K562 (cell line): Measurements from ENCODE around the gene RIMKLA. TPM values are rescaled to one million over a fixed set of nuclear protein-coding genes. Genes with fewer than 3 reads are reported as not detected.

ENCODE experiments used
- KAT2B ChIP-seq: IDR thresholded peaks from one replicate; pipeline ENCODE4 v1.6.1; 2012; ENCODE audit warnings: low read depth, mild to moderate bottlenecking, control low read depth, inconsistent platforms, low read length, moderate library complexity
- MTA1 ChIP-seq: fragments of 450-650 bp; IDR thresholded peaks from 2 replicates; pipeline ENCODE4 v1.6.1; 2017; ENCODE audit warnings: borderline replicate concordance
- PHB ChIP-seq: fragments of 250-450 bp; sonication (Bioruptor Pico); IDR thresholded peaks from 2 replicates; pipeline ENCODE4 v1.5.0; 2021
- RBM17 ChIP-seq: fragments of 200-400 bp; formaldehyde crosslinking; IDR thresholded peaks from 2 replicates; pipeline ENCODE4 v1.6.1; 2017; ENCODE audit warnings: low read depth, mild to moderate bottlenecking, low read length, borderline replicate concordance
- REST ChIP-seq, 2 experiments: fragments of 450-650 bp; formaldehyde crosslinking in 1 of 2; IDR thresholded peaks; 2 replicates each; pipeline versions ENCODE4 v1.4.0 to v1.6.1; 2014 to 2020; ENCODE audit warnings: mild to moderate bottlenecking in 2 of 2, borderline replicate concordance in 1 of 2, low read depth in 1 of 2
- SAFB ChIP-seq: fragments of 200-400 bp; formaldehyde crosslinking; IDR thresholded peaks from 2 replicates; pipeline ENCODE4 v1.6.1; 2017; ENCODE audit warnings: low read depth, low read length, borderline replicate concordance
- SAP30 ChIP-seq: fragments of 200-600 bp; sonication (generic); IDR thresholded peaks from 2 replicates; pipeline ENCODE4 v1.6.1; 2012; ENCODE audit warnings: borderline replicate concordance, low read depth, mild to moderate bottlenecking, moderate library complexity, low read length, control low read depth, inconsistent platforms; ENCODE audit not compliant: insufficient read depth, poor library complexity, severe bottlenecking
- SIN3B ChIP-seq: fragments of 450-650 bp; IDR thresholded peaks from 2 replicates; pipeline ENCODE4 v1.6.1; 2017; ENCODE audit warnings: low read depth, mild to moderate bottlenecking, moderate library complexity
- SMARCB1 ChIP-seq: IDR thresholded peaks from 2 replicates; pipeline ENCODE4 v1.6.1; 2011; ENCODE audit warnings: improper control_type of control experiment, low read depth; ENCODE audit not compliant: insufficient read length
- SMARCC2 ChIP-seq: fragments of 450-650 bp; IDR thresholded peaks from 2 replicates; pipeline ENCODE4 v1.6.1; 2017; ENCODE audit warnings: antibody characterized with exemption, moderate library complexity, mild to moderate bottlenecking, low read depth
- SP2 ChIP-seq: IDR thresholded peaks from 2 replicates; pipeline ENCODE4 v1.6.1; 2011; ENCODE audit warnings: mild to moderate bottlenecking, low read depth, low read length, moderate library complexity; ENCODE audit not compliant: poor library complexity, severe bottlenecking; ENCODE audit errors: extremely low read depth
- TCF15 ChIP-seq: fragments of 250-450 bp; sonication (Bioruptor Pico); IDR thresholded peaks from 2 replicates; pipeline ENCODE4 v1.8.0; 2022; ENCODE audit warnings: moderate library complexity, mild to moderate bottlenecking, inconsistent platforms
- TRIM28 ChIP-seq: fragments of 450-650 bp; IDR thresholded peaks from 2 replicates; pipeline ENCODE4 v1.6.1; 2017
- TSC22D4 ChIP-seq: fragments of 450-650 bp; IDR thresholded peaks from 2 replicates; pipeline ENCODE4 v1.6.1; 2016; ENCODE audit warnings: missing genetic modification characterization, missing biosample characterization, control low read depth
- U2AF2 ChIP-seq: fragments of 200-400 bp; formaldehyde crosslinking; optimal IDR thresholded peaks from 2 replicates; pipeline ENCODE3; 2017; ENCODE audit warnings: low read depth, mild to moderate bottlenecking, low read length
- USF2 ChIP-seq: sonication (generic); formaldehyde crosslinking; IDR thresholded peaks from 2 replicates; pipeline ENCODE4 v1.5.0; 2020; ENCODE audit warnings: missing genetic modification reagents
- ZEB2 ChIP-seq: fragments of 450-650 bp; IDR thresholded peaks from 2 replicates; pipeline ENCODE4 v1.6.1; 2016
- ZNF316 ChIP-seq: fragments of 450-650 bp; IDR thresholded peaks from 2 replicates; pipeline ENCODE4 v1.6.1; 2016
- ZNF639 ChIP-seq, 2 experiments: fragments of 200-800 bp in 1 of 2; sonication (Bioruptor generic) in 1 of 2; sonication (generic) in 1 of 2; formaldehyde crosslinking in 1 of 2; IDR thresholded peaks in 1 of 2; conservative IDR thresholded peaks in 1 of 2; 2 replicates each; pipeline versions ENCODE4 v1.5.0 to v1.6.1; 2016 to 2020; ENCODE audit warnings: missing compliant biosample characterization in 1 of 2, missing genetic modification characterization in 1 of 2, missing genetic modification reagents in 1 of 2
- polyA plus RNA-seq, 8 experiments: library from polyadenylated mRNA; depleted of rRNA in 4 of 8; stranded (reverse) in 5 of 8; unstranded in 3 of 8; fragments of >200 nt; fragmentation: Nextera tagmentation in 2 of 8; fragmentation: Illumina TruSeq in 1 of 8; extraction: Ambion mirVana in 2 of 8; extraction: Trizol in 1 of 8; gene quantifications; 2 replicates each; pipeline versions ENCODE4 v1.2.1 to v1.2.3, GENCODE V29; 2011 to 2014; ENCODE audit warnings: inconsistent platforms in 1 of 8, missing spikeins in 1 of 8
- total RNA-seq, 7 experiments: library from RNA; depleted of rRNA in 6 of 7; stranded (reverse); fragments of >200 nt in 6 of 7; fragmentation: Illumina TruSeq in 2 of 7; extraction: Trizol in 2 of 7; gene quantifications; 2 replicates each; pipeline versions ENCODE4 v1.2.1 to v1.2.3, GENCODE V29; 2011 to 2021; ENCODE audit warnings: low replicate concordance in 1 of 7

The RIMKLA gene
- total and polyA plus RNA-seq, 9 of the 15 experiments (the other 6 are each of a cell fraction or from before 2014, with no cell fraction given) = 0.02 TPM; not detected in 8

- TF ChIP-seq SMARCB1 = no peak
- no peak for TF ChIP-seq USF2
- TF ChIP-seq SAP30 = no peak
- no peak for TF ChIP-seq REST (IDR thresholded peaks at IDR 0.05; ENCODE audit: borderline replicate concordance)
- no peak for TF ChIP-seq REST (CRISPR knock-in tag; IDR thresholded peaks at IDR 0.05; ENCODE audit: low read depth)
- TF ChIP-seq ZNF316 = peak; percentile 88
- no peak for TF ChIP-seq ZNF639 (CRISPR knock-in tag; conservative IDR thresholded peaks at IDR 0.05 in 1 of 2, IDR thresholded peaks at IDR 0.05 in 1 of 2)
- no peak for TF ChIP-seq TSC22D4 (tag)
- TF ChIP-seq TCF15 (CRISPR knock-in tag) = no peak
- TF ChIP-seq KAT2B = no peak
- no peak for TF ChIP-seq SP2
- no peak for TF ChIP-seq ZEB2
- TF ChIP-seq TRIM28 = no peak
- no peak for TF ChIP-seq MTA1
- no peak for TF ChIP-seq SIN3B
- TF ChIP-seq SAFB = no peak
- TF ChIP-seq U2AF2 = no peak
- TF ChIP-seq PHB (CRISPR knock-in tag) = no peak
- no peak for TF ChIP-seq RBM17
- no peak for TF ChIP-seq SMARCC2
Observed at GRCh38 chr1:42385283-42385682, 4.7 kb downstream of the RIMKLA start (continued).
